ENCODE results near the gene TPX2.

TPX2 gene

GRCh38 chr20:31738729-31739549 lies at the start of gene TPX2:
Gene TPX2, plus strand, starts transcription at chr20:31739290. Its CDS starts 18,187 bp downstream, at chr20:31757477.
- Mint-ChIP-seq H3K9me3 (no peaks in the 10 kb centered on the region), H3K27ac (no peak within 1 kb of the TSS), H3K4me3 (peak within 1 kb of the TSS; percentile 43), H3K4me1 (no peaks in the 10 kb centered on the region), H3K27me3 (no peaks in the 10 kb centered on the region), H3K36me3 (no peaks in the 10 kb centered on the region)
- peak; percentile 99 for ATAC-seq

GRCh38 chr20:31690124-31690666 lies 48.9 kb upstream of the TPX2 start:
- ATAC-seq: no peak
- Mint-ChIP-seq H3K36me3 (peaks cover 61% of the 10 kb centered on the region), H3K4me3 (no peak overlapping the region), H3K27me3 (no peaks in the 10 kb centered on the region), H3K4me1 (peaks cover 73% of the 10 kb centered on the region), H3K9me3 (no peaks in the 10 kb centered on the region), H3K27ac (no peak overlapping the region)

GRCh38 chr20:31691646-31692275 lies 47.3 kb upstream of the TPX2 start:
- H3K36me3 Mint-ChIP-seq: peaks cover 66% of the 10 kb centered on the region
- peaks cover 66% of the 10 kb centered on the region for H3K4me1 Mint-ChIP-seq

GRCh38 chr20:31693402-31693801 lies 45.7 kb upstream of the TPX2 start:
- peaks cover 57% of the 10 kb centered on the region for H3K4me1 Mint-ChIP-seq
- H3K36me3 Mint-ChIP-seq: peaks cover 69% of the 10 kb centered on the region
- H3K27ac Mint-ChIP-seq: no peak overlapping the region
- H3K27me3 Mint-ChIP-seq: no peaks in the 10 kb centered on the region
- no peaks in the 10 kb centered on the region for H3K9me3 Mint-ChIP-seq
- H3K4me3 Mint-ChIP-seq: no peak overlapping the region
- ATAC-seq: no peak

More at GRCh38 chr20:31691646-31692275, 47.3 kb upstream of the TPX2 start:
- H3K9me3 Mint-ChIP-seq: no peaks in the 10 kb centered on the region
- no peaks in the 10 kb centered on the region for H3K27me3 Mint-ChIP-seq
- ATAC-seq: no peak
- H3K27ac Mint-ChIP-seq: peak overlapping the region; percentile 65
- H3K4me3 Mint-ChIP-seq: peak overlapping the region; percentile 4

- no peak overlapping the region for H3K4me3 Mint-ChIP-seq
- H3K9me3 Mint-ChIP-seq: no peaks in the 10 kb centered on the region
- H3K27ac Mint-ChIP-seq: peak overlapping the region; percentile 34
- H3K4me1 Mint-ChIP-seq: peaks cover 59% of the 10 kb centered on the region
- H3K27me3 Mint-ChIP-seq: no peaks in the 10 kb centered on the region
- no peak for ATAC-seq
- H3K36me3 Mint-ChIP-seq: peaks cover 70% of the 10 kb centered on the region
These were observed 45.0 kb upstream of the TPX2 start for GRCh38 chr20:31693987-31694661.

- no peaks in the 10 kb centered on the region for H3K9me3 Mint-ChIP-seq
- ATAC-seq: no peak
- no peaks in the 10 kb centered on the region for H3K27me3 Mint-ChIP-seq
- H3K4me1 Mint-ChIP-seq: peaks cover 64% of the 10 kb centered on the region
- no peak overlapping the region for H3K4me3 Mint-ChIP-seq
- H3K36me3 Mint-ChIP-seq: peaks cover 70% of the 10 kb centered on the region
- peak overlapping the region; percentile 34 for H3K27ac Mint-ChIP-seq
These were observed 44.1 kb upstream of the TPX2 start for GRCh38 chr20:31694842-31695593.

GRCh38 chr20:31695849-31696804 lies 43.0 kb upstream of the TPX2 start:
- no peak for ATAC-seq
- Mint-ChIP-seq H3K4me3 (no peak overlapping the region), H3K36me3 (peaks cover 72% of the 10 kb centered on the region), H3K27me3 (no peaks in the 10 kb centered on the region), H3K9me3 (no peaks in the 10 kb centered on the region), H3K4me1 (peaks cover 67% of the 10 kb centered on the region), H3K27ac (peak overlapping the region; percentile 34)

- Mint-ChIP-seq H3K36me3 (peaks cover 69% of the 10 kb centered on the region), H3K4me3 (no peak overlapping the region), H3K9me3 (no peaks in the 10 kb centered on the region), H3K27me3 (no peaks in the 10 kb centered on the region), H3K27ac (peak overlapping the region; percentile 75), H3K4me1 (peaks cover 65% of the 10 kb centered on the region)
- ATAC-seq: no peak
These were observed 40.8 kb upstream of the TPX2 start for GRCh38 chr20:31698243-31698802.

GRCh38 chr20:31698803-31699718 lies 40.0 kb upstream of the TPX2 start:
- peaks cover 66% of the 10 kb centered on the region for H3K36me3 Mint-ChIP-seq

GRCh38 chr20:31699801-31700728 lies 39.0 kb upstream of the TPX2 start:
- Mint-ChIP-seq H3K9me3 (no peaks in the 10 kb centered on the region), H3K27ac (peak overlapping the region; percentile 75), H3K36me3 (peaks cover 68% of the 10 kb centered on the region), H3K4me3 (no peak overlapping the region), H3K4me1 (peaks cover 62% of the 10 kb centered on the region), H3K27me3 (no peaks in the 10 kb centered on the region)
- no peak for ATAC-seq

More at GRCh38 chr20:31698803-31699718, 40.0 kb upstream of the TPX2 start:
- ATAC-seq: peak; percentile 87
- H3K4me1 Mint-ChIP-seq: peaks cover 62% of the 10 kb centered on the region
- peak overlapping the region; percentile 58 for H3K4me3 Mint-ChIP-seq
- H3K27me3 Mint-ChIP-seq: no peaks in the 10 kb centered on the region
- H3K9me3 Mint-ChIP-seq: no peaks in the 10 kb centered on the region
- H3K27ac Mint-ChIP-seq: peak overlapping the region; percentile 75

- Mint-ChIP-seq H3K9me3 (no peaks in the 10 kb centered on the region), H3K36me3 (peaks cover 65% of the 10 kb centered on the region), H3K27ac (peak overlapping the region; percentile 75), H3K4me3 (no peak overlapping the region), H3K27me3 (no peaks in the 10 kb centered on the region), H3K4me1 (peaks cover 62% of the 10 kb centered on the region)
- ATAC-seq: no peak
These were observed 38.3 kb upstream of the TPX2 start for GRCh38 chr20:31700747-31701146.

- peaks cover 66% of the 10 kb centered on the region for H3K4me1 Mint-ChIP-seq
- peak overlapping the region; percentile 9 for H3K4me3 Mint-ChIP-seq
- ATAC-seq: no peak
These were observed 37.5 kb upstream of the TPX2 start for GRCh38 chr20:31701591-31701990.

More at GRCh38 chr20:31701591-31701990, 37.5 kb upstream of the TPX2 start:
- H3K9me3 Mint-ChIP-seq: no peaks in the 10 kb centered on the region
- H3K27ac Mint-ChIP-seq: peak overlapping the region; percentile 56
- H3K27me3 Mint-ChIP-seq: no peaks in the 10 kb centered on the region
- peaks cover 66% of the 10 kb centered on the region for H3K36me3 Mint-ChIP-seq
